ENCODE data around the gene SPATC1L. TPM values are rescaled to one million over a fixed set of nuclear protein-coding genes. Genes with fewer than 3 reads are reported as not detected.
"Not testable (repeated sequence)": the region's sequence is repeated elsewhere in the genome, so short reads cannot be mapped to it uniquely, and the experiment has no call there.

SPATC1L gene
- total and polyA plus RNA-seq, 4 donors: 4.8 to 32.3 (median 13.0) TPM

DNA sequence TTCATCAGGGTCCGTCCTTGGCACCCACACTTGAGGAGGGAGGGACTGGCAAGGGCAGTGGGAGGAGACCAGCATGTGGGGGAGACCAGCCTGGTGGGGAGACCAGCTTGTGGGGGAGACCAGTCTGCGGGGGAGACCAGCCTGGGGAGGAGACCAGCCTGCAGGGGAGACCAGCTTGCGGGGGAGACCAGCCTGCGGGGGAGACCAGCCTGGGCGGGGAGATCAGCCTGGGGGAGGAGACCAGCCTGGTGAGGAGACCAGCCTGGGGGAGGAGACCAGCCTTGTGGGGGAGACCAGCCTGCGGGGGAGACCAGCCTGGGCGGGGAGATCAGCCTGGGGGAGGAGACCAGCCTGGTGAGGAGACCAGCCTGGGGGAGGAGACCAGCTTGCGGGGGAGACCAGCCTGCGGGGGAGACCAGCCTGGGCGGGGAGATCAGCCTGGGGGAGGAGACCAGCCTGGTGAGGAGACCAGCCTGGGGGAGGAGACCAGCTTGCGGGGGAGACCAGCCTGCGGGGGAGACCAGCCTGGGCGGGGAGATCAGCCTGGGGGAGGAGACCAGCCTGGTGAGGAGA is 836 bp downstream of the SPATC1L start:
- WGBS (ENCODE audit: insufficient coverage): 80% methylated on average over 1 of the region's 13 CpGs
- Histone ChIP-seq H3K4me1 (ENCODE audit: control insufficient read depth, insufficient read depth, low read length) (peaks cover 15% of the 10 kb centered on the region), H3K36me3 (ENCODE audit: control insufficient read depth, insufficient read depth, low read length) (peaks cover 41% of the 10 kb centered on the region)
- H3K27ac ChIP-seq (ENCODE audit: low read depth, low read length); H3K9me3 ChIP-seq (ENCODE audit: control insufficient read depth, insufficient read depth, low read length); H3K4me3 ChIP-seq (ENCODE audit: low read depth, low read length); DNase-seq (ENCODE audit: low read depth in 4 of 6, low spot score in 6 of 6); H3K27me3 ChIP-seq (ENCODE audit: control insufficient read depth, insufficient read depth, low read length): not testable (repeated sequence)

DNA sequence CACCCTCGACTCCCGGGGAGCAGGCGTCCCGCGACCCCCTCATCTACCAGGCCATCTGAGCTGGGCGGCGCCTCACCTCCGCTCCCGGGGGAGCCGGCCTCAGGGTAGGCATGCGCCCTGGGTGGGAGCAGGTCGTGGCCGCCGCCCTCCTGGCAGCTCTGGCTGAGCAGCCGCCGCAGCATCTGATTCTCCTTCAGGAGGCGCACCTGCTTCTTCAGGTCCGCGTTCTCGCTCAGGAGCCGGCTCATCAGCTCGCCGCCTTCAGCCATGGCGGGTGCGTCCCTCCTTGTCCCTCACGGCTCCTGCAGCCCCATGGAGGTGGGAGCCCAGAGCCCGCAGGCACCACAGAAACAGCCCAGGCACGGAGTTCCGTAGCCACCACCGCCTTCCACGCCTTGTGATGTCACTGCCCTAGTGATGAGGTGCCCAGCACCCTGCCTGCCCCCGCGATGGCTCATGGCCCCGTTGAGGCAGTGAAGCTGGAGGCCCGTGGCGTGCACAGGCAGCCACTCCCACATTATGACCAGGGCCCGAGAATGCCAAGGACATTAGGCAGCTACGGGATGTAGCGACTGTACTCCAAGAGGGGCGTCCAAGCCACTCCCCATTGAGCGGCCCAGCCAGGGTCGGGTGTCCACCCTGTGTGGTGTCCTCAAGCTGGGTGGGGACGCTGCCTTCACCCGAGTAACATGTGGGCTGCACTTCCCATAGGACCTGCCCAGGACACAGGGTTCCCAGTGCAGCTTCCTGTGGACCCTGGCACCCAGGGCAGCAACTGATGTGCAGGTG is 1.5 kb downstream of the SPATC1L start:
- no peaks in the 10 kb centered on the region for H3K27me3 ChIP-seq (ENCODE audit: control insufficient read depth, insufficient read depth, low read length)
- no peak overlapping the region for H3K4me3 ChIP-seq (ENCODE audit: low read depth, low read length)
- no peak overlapping the region for H3K27ac ChIP-seq (ENCODE audit: low read depth, low read length)
- 91% methylated on average over 44 of the region's 44 CpGs for WGBS (ENCODE audit: insufficient coverage)
- H3K36me3 ChIP-seq (ENCODE audit: control insufficient read depth, insufficient read depth, low read length): peaks cover 39% of the 10 kb centered on the region
- DNase-seq (ENCODE audit: low read depth in 4 of 6, low spot score in 6 of 6): no peak
- H3K4me1 ChIP-seq (ENCODE audit: control insufficient read depth, insufficient read depth, low read length): peaks cover 15% of the 10 kb centered on the region
- no peaks in the 10 kb centered on the region for H3K9me3 ChIP-seq (ENCODE audit: control insufficient read depth, insufficient read depth, low read length)

DNA sequence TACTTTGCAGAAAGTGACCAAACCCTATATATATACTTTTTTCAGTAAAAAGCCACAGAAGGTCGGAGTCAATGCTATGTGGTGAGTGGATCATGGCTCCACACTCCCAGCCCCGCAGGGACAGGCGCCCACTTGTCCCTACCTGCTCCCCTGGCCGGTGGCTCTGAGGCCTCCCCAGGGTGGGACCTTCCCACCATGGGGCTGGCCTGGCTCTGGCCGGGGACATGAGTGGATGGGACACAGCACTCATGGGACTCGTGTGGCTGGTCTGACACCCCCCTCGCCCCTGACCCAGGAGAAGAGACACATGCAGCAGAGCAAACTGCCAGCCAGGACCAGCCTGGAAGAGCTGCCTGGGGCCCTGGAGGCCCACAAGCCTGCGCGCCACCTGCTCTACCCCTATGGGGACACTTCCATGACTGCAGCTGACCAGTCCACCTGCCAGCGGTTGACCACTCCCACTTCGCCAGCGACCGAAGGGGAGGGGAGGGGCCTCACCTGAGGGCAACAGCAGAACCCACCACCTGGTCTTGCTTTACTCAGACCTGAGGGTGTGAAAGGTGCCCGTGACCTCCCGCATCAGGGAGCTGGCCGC is 2.2 kb downstream of the SPATC1L start:
- no peak for DNase-seq (ENCODE audit: low read depth in 4 of 6, low spot score in 6 of 6)
- no peaks in the 10 kb centered on the region for H3K27me3 ChIP-seq (ENCODE audit: control insufficient read depth, insufficient read depth, low read length)
- no peak overlapping the region for H3K4me3 ChIP-seq (ENCODE audit: low read depth, low read length)
- H3K9me3 ChIP-seq (ENCODE audit: control insufficient read depth, insufficient read depth, low read length): no peaks in the 10 kb centered on the region
- H3K4me1 ChIP-seq (ENCODE audit: control insufficient read depth, insufficient read depth, low read length): peaks cover 15% of the 10 kb centered on the region
- 94% methylated on average over 16 of the region's 16 CpGs for WGBS (ENCODE audit: insufficient coverage)
- no peak overlapping the region for H3K27ac ChIP-seq (ENCODE audit: low read depth, low read length)
- H3K36me3 ChIP-seq (ENCODE audit: control insufficient read depth, insufficient read depth, low read length): peaks cover 35% of the 10 kb centered on the region

DNA sequence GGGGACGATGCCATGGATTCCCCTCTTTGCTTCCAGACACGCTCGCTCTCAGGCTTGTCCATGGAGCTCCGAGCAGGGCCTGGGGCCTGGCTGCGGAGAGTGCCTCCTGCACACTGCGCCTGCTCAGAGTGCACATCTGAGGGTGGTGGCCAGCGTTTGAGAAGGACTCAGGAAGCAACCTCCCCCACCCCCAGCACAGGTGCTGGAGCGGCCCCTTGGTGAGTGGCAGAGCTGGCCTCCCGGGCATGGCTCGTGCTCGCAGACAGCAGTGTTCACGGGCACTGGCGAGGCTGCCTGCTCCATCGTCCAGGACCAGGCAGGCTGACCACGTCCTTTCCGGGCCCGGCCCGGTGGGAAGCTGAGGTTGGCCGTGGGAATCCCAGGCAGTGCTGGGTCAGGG is 2.8 kb downstream of the SPATC1L start:
- peaks cover 35% of the 10 kb centered on the region for H3K36me3 ChIP-seq (ENCODE audit: control insufficient read depth, insufficient read depth, low read length)
- H3K4me1 ChIP-seq (ENCODE audit: control insufficient read depth, insufficient read depth, low read length): peaks cover 15% of the 10 kb centered on the region
- no peak for DNase-seq (ENCODE audit: low read depth in 4 of 6, low spot score in 6 of 6)
- H3K9me3 ChIP-seq (ENCODE audit: control insufficient read depth, insufficient read depth, low read length): no peaks in the 10 kb centered on the region
- WGBS (ENCODE audit: insufficient coverage): 92% methylated on average over 19 of the region's 19 CpGs
- no peak overlapping the region for H3K4me3 ChIP-seq (ENCODE audit: low read depth, low read length)
- no peaks in the 10 kb centered on the region for H3K27me3 ChIP-seq (ENCODE audit: control insufficient read depth, insufficient read depth, low read length)
- H3K27ac ChIP-seq (ENCODE audit: low read depth, low read length): no peak overlapping the region

DNA sequence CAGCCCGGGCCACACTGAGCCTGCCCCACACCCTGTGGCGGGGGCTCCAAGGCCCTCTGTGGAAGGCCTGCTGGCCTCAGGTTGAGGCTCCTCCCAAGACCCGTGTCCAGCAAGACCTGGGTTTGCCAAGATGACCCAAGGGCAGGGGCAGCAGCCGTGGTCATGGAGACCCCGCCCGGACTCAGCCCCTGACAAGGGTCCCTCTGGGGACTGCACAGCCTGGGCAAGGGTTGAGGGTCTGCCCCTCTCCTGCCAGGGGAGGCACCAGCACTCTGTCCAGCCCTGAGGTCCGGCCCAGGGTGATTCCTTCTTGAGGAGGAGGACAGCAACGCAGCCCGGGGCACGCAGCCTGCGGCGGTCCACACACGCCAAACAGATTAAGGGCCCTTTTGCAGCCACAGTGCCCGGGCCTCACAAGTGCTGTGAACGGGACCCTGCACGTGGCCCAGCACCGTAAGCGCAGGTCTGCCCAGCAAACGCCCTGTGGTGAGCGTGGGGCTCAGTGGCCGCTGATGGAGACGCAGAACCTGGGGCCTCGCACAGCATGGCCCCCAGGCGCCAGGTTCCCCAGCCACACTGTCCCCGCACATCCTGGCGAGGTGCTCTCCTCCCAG is 3.4 kb downstream of the SPATC1L start:
- H3K9me3 ChIP-seq (ENCODE audit: control insufficient read depth, insufficient read depth, low read length): no peaks in the 10 kb centered on the region
- no peak overlapping the region for H3K27ac ChIP-seq (ENCODE audit: low read depth, low read length)
- WGBS (ENCODE audit: insufficient coverage): 92% methylated on average over 26 of the region's 26 CpGs
- DNase-seq (ENCODE audit: low read depth in 4 of 6, low spot score in 6 of 6): no peak
- H3K27me3 ChIP-seq (ENCODE audit: control insufficient read depth, insufficient read depth, low read length): no peaks in the 10 kb centered on the region
- peaks cover 15% of the 10 kb centered on the region for H3K4me1 ChIP-seq (ENCODE audit: control insufficient read depth, insufficient read depth, low read length)
- H3K4me3 ChIP-seq (ENCODE audit: low read depth, low read length): no peak overlapping the region
- peaks cover 35% of the 10 kb centered on the region for H3K36me3 ChIP-seq (ENCODE audit: control insufficient read depth, insufficient read depth, low read length)

DNA sequence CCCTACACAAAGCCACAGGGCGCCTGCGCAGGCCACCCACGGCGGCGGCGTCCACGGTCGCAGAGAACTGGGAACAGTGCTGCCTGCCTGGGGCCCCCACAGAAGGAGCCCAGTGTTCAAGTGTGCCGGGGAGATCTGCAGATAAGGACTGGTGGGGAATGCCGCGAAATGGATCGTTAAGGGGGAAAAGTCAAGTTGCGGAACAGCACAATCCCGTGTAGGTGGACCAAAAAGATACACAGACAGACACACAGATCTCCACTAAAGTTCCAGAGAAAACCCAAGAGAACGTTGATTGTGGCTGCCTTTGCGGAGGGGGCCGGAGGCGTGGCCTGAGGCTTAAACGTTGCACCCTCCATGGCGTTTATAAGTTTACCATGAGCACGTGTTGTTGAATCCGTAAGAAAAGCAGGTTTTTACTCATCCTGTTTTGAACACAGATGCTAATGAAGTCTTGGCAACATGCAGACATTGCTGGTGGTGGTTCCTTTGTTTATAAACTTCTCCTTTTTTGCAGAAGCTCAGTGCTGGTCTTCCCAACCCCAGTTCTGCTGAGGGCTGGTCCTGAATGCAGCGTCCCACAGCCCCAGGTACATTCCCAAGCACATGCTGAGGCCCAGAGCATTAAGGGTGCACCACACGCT is 4.1 kb downstream of the SPATC1L start:
- H3K4me3 ChIP-seq (ENCODE audit: low read depth, low read length): no peak overlapping the region
- whole genome bisulfite sequencing (ENCODE audit: insufficient coverage): 83% methylated on average over 19 of the region's 24 CpGs

DNA sequence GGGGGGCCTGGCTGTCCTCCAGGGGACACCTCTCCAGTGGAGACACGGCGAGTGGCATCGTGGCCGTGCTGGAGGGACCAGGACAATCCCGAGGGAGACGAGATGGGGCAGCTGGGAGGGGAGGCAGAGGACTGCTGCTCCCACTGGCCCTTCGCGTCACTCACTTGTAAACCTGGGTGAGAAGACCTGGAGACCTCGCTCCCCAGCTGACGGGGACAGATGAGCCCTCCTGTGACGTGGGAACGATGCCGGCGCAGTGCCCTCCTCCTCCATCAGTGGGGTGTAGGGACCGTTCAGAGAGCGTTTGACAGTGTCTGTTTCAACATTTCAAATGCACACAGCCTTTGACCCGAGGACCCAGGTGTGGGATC is 4.6 kb downstream of the SPATC1L start:
- H3K27me3 ChIP-seq (ENCODE audit: control insufficient read depth, insufficient read depth, low read length): no peaks in the 10 kb centered on the region
- no peak overlapping the region for H3K27ac ChIP-seq (ENCODE audit: low read depth, low read length)
- H3K4me3 ChIP-seq (ENCODE audit: low read depth, low read length): no peak overlapping the region
- peaks cover 13% of the 10 kb centered on the region for H3K4me1 ChIP-seq (ENCODE audit: control insufficient read depth, insufficient read depth, low read length)
- peaks cover 35% of the 10 kb centered on the region for H3K36me3 ChIP-seq (ENCODE audit: control insufficient read depth, insufficient read depth, low read length)
- 86% methylated on average over 15 of the region's 17 CpGs for WGBS (ENCODE audit: insufficient coverage)
- peaks cover 2% of the 10 kb centered on the region for H3K9me3 ChIP-seq (ENCODE audit: control insufficient read depth, insufficient read depth, low read length)
- DNase-seq (ENCODE audit: low read depth in 4 of 6, low spot score in 6 of 6): no peak

More for the DNA sequence above, 4.1 kb downstream of the SPATC1L start:
- Histone ChIP-seq H3K9me3 (ENCODE audit: control insufficient read depth, insufficient read depth, low read length) (no peaks in the 10 kb centered on the region), H3K27me3 (ENCODE audit: control insufficient read depth, insufficient read depth, low read length) (no peaks in the 10 kb centered on the region), H3K36me3 (ENCODE audit: control insufficient read depth, insufficient read depth, low read length) (peaks cover 35% of the 10 kb centered on the region), H3K4me1 (ENCODE audit: control insufficient read depth, insufficient read depth, low read length) (peaks cover 15% of the 10 kb centered on the region), H3K27ac (ENCODE audit: low read depth, low read length) (no peak overlapping the region)
- DNase-seq (ENCODE audit: low read depth in 4 of 6, low spot score in 6 of 6): no peak

DNA sequence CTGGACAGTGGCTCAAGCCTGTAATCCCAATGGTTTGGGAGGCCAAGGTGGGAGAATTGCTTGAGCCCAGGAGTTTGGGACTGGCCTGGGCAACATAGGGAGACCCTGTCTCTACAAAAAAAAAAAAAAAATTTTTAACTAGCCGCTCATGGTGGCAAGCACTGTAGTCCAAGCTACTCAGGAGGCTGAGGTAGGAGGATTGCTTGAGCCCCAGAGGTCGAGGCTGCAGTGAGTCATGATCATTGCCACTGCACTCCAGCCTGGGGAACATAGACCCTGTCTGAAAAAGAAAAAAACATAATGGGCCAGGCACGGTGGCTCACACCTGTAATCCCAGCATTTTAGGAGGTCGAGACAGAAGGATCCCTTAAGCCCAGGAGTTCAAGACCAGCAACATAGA is 5.3 kb downstream of the SPATC1L start:
- WGBS (ENCODE audit: insufficient coverage): 97% methylated on average over 3 of the region's 4 CpGs
- peaks cover 11% of the 10 kb centered on the region for H3K4me1 ChIP-seq (ENCODE audit: control insufficient read depth, insufficient read depth, low read length)
- peaks cover 6% of the 10 kb centered on the region for H3K9me3 ChIP-seq (ENCODE audit: control insufficient read depth, insufficient read depth, low read length)
- no peaks in the 10 kb centered on the region for H3K27me3 ChIP-seq (ENCODE audit: control insufficient read depth, insufficient read depth, low read length)
- no peak overlapping the region for H3K27ac ChIP-seq (ENCODE audit: low read depth, low read length)
- H3K36me3 ChIP-seq (ENCODE audit: control insufficient read depth, insufficient read depth, low read length): peaks cover 35% of the 10 kb centered on the region
- H3K4me3 ChIP-seq (ENCODE audit: low read depth, low read length): no peak overlapping the region
- no peak for DNase-seq (ENCODE audit: low read depth in 4 of 6, low spot score in 6 of 6)

DNA sequence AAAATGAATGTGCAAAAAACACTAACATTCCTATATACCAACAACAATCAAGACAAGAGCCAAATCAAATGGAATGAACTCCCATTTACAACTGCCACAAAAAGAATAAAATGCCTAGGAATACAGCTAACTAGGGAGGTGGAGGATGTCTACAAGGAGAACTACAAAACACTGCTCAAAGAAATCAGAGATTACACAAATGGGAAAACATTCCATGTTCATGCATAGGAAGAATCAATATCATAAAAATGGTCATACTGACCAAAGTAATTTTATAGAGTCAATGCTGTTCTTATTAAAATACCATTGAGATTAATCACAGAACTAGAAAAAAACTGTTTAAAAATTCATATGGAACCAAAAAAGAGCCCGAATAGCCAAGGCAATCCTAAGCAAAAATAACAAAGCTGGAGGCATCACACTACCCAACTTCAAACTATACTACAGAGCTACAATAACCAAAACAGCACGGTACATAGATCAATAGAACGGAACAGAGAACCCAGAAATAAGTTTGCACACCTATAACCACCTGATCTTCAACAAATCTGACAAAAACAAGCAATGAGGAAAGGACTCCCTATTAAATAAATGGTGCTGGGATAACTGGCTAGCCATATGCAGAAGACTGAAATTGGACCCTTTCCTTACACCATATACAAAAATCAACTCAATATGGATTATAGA is 7.7 kb downstream of the SPATC1L start:
- H3K36me3 ChIP-seq (ENCODE audit: control insufficient read depth, insufficient read depth, low read length): peaks cover 22% of the 10 kb centered on the region
- H3K27ac ChIP-seq (ENCODE audit: low read depth, low read length); DNase-seq (ENCODE audit: low read depth in 4 of 6, low spot score in 6 of 6); H3K27me3 ChIP-seq (ENCODE audit: control insufficient read depth, insufficient read depth, low read length); H3K4me3 ChIP-seq (ENCODE audit: low read depth, low read length); H3K9me3 ChIP-seq (ENCODE audit: control insufficient read depth, insufficient read depth, low read length); H3K4me1 ChIP-seq (ENCODE audit: control insufficient read depth, insufficient read depth, low read length): not testable (repeated sequence)
- WGBS (ENCODE audit: insufficient coverage): no CpG with 5 or more reads among the region's 3 CpGs
